ENCODE data around the gene PIGB.
"Not testable (repeated sequence)": the region's sequence is repeated elsewhere in the genome, so short reads cannot be mapped to it uniquely, and the experiment has no call there.

PIGB gene

DNA sequence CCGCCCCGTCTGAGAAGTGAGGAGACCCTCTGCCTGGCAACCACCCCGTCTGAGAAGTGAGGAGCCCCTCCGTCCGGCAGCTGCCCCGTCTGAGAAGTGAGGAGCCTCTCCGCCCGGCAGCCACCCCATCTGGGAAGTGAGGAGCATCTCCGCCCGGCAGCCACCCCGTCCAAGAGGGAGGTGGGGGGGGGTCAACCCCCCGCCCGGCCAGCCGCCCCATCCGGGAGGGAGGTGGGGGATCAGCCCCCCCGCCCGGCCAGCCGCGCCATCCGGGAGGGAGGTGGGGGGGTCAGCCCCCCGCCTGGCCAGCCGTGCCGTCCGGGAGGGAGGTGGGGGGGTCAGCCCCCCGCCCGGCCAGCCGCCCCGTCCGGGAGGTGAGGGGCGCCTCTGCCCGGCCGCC lies 16.2 kb upstream of the PIGB start:
- not testable (repeated sequence) for DNase-seq

DNA sequence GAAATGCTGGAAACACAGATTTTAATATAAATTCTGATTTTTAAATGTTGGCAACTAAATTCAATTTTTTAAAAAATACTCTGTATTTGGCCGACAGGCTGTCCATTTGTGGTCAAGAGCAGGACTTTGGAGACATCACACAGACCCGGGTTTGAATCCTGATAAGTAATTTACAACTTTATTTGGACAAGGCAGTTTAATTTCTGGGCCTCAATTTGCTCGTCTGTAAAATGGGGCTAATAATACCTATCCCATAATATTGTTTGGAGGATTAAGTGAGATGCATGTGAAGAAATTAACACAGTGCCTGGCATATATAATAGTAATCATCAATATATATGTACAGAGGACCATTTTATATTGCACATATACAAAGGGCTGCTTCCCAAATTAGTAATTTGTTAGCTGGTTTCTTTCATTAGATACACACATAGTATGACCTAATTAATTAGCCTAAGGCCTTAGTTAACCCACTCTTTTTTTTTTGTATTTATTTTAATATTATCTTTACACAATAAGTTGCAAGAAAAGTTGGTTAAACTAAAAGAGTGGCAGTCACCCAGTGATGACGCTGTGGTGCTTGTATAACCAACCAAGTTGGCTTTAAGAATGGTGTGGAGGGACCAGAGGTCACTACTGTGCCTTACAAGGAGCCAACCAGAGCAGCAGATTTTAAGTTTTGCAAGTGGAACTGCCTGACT lies 665 bp downstream of the PIGB start:
- no peak for DNase-seq

DNA sequence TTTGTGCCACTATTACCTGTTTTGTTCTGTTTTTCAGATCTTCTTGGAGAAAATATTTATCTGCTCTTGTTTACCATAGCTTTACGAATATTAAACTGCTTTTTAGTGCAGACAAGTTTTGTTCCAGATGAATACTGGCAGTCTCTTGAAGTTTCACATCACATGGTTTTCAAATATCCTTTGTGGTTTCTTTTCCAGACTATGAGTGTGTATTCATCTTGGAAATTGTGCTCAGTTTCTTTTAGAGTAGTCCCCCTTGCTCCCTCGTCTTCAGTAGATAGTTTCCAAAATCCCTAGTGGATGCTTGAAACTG lies 1.2 kb downstream of the PIGB start:
- no peak for DNase-seq

DNA sequence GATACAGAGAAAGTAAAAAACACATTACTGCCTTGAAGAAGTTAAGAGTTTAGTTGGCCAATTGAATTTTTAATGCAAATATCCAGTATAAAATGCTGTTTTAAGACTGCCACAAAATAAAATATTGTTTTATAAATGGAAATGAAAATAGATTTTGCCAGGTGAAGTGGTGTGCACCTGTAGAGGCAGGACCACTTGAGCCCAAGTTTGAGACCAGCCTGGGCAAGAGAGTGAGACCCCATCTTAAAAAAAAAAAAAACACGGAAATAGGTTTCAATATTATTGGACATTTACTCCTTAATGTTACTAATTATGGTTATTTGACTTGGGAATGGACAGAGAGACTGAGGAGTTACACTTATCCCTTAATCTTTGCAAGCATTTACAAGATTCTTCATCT lies 1.9 kb downstream of the PIGB start:
- DNase-seq: no peak

DNA sequence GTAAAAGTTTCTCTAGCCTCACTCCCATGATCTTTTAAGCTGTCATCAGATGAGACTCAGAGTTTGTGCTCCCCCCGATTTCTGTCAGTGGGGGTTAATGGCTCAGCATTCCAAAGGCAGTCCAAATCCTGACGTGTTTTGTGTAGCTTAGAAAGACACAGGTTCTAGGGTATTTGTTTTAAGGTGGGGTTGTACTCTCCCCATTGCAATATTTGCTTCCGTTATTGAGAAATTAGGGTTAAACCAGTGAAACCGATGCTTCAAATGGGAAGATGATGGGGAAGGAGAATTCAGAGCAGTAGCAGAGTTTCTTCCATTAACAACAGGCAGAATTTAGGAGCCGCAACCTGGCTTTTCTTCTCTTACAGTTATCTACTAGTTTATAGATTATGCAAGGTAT lies 3.4 kb downstream of the PIGB start:
- no peak for DNase-seq

DNA sequence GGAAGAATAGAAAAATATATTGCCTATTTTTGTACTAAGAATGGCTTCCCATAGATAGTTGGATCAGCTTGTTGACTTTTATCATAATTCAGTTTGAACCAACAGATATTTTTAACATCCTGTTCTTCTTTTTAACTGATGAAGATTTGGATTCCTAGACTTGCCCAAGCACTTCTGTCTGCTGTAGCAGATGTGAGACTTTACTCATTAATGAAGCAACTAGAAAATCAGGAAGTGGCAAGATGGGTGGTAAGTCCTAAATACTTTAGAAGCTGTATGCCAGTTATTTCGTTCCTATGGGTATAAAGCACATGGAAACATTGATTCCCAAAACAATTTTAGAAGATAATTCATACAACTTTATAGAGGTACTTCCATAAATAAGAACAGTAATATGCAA lies 8.4 kb downstream of the PIGB start:
- no peak for DNase-seq

DNA sequence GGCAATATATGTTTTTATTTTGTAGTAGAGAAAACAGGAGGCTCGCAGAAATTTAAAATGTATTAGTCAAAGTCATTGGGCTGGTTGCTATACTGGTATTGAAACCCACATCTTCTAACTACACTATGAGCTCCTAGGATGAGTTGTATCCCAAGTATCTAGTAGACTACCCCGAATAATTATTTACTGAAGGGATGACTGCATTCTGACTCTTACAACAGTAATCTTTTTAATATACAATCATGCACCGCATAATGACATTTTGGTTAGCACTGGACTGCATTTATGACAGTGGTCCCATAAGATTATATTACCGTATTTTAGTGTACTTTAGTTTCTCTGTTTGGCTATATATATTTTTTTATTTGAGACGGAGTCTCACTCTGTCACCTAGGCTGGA lies 15.3 kb downstream of the PIGB start:
- no peak for DNase-seq

DNA sequence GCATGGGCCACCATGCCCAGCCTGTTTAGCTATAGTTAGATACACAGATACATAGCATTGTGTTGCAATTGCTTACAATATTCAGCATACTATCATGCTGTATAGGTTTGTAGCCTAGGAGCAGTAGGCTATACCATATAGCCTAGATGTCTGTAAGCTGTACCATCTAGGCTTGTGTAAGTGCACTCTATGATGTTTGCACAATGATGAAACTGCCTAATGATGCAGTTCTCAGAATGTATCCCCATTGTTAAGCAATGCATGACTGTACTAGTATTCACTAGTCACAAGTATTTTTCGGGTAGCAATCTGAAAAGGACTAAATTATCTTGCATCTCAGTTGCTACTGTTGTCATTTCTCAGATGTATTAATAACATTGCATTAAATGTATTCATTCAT lies 16.0 kb downstream of the PIGB start:
- no peak for DNase-seq

DNA sequence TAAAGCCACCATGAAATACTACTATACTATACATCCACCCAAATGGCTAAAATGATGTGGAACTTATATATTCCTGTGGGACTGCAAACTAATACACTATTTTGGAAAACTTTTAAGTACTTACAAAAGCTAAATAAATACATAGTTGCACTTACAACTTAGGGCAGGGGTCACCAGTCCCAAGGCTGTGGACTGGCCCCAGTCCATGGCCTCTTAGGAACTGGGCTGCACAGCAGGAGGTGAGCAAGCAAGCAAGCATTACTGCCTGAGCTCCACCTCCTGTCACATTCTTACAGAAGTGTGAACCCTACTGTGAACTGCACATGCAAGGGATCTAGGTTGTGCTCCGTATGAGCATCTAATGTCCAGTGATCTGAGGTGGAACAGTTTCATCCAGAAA lies 18.1 kb downstream of the PIGB start:
- DNase-seq: no peak

DNA sequence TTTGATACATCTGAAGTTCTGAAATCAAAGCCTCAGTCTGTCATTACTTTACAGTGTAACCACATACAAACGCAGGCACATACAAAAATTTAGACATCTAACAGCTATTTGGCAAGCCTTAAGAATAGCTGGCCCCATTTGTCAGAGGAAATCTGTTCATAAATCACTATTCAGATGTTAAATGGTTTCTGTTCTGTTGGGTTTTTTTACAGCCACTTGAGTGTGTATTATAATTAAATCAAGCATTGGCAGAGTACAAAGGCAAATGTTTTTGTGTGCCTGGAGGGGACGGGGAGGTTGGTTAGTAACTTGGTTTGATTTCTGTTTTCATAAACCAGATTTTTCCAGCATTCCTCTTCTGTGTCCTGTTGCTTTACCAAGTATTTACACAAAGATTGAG lies 24.1 kb downstream of the PIGB start:
- no peak for DNase-seq

DNA sequence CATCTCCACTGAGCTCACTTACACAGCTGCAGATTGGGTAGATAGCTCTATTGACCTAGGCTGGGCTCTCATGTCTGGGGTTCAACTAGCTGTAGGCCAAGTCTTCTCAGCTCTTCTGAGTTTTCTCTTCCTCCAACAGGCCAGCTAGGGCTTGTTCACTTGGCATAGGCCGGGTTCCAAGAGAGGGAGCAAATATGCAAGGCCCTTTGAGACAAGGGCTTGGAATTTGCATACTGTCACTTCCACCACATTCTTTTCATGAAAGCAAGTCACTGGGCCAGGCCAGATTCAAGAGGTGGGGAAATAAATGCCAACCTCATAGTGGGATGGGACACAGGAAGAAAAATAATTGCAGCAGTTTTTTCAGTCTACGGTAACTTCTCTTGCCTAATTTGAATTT lies 25.2 kb downstream of the PIGB start:
- no peak for DNase-seq

DNA sequence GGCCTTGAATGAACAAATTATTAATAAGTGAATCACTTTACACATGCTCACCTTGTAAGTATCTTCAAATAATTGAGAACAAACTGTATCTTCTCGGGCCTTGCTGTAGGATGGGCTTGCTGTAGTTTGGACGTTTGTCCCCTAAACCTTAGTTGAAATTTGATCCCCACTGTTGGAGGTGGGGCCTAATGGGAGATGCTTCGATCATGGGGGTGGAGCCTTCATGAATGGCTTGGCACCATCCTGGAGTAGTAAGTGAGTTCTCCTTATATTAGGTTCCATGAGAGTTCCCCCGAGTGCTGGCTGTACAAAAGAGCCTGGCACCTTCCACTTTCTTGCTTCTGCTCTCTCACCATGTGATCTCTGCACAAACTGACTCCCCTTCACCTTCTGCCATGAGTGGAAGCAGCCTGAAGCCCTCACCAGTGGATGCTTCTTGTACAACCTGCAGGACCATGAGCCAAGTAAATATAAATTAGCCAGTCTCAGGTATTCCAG lies 29.3 kb downstream of the PIGB start:
- DNase-seq: no peak

DNA sequence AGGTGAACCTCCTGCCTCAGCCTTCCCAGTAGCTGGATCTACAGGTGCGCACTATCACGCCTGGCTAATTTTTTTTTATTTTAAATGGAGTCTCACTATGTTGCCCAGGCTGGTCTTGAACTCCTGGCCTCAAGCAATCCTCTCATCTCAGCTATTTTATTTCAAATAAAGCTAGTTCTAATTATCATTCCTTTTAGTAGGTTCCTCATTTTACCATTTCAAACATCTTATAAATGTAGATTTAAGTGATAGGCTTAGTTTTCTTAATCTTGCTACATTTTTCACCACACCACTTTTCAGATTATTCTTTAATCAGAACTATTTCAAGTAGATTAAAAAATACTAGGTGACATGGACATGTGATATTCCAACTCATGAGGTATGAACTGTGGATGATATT lies 30.3 kb downstream of the PIGB start:
- DNase-seq: no peak

DNA sequence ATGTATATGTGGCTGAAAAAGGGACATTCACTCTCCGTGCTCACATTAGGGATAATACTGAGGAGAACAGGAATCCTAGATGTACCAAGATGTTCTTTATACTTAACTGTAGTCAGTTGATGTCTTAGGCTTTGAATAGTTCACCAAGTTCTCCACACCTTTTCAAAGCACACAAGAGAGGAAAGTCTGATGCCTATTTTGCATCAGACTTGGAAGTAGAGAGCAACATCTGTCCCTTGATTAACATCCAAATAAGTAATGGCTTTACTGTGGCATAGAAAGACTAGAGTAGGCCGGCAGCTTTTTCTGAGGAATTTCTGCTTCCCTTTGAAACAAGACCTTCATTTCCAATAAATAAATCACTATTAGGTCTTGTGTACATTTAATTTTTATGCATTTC lies 34.0 kb downstream of the PIGB start:
- DNase-seq: no peak

DNA sequence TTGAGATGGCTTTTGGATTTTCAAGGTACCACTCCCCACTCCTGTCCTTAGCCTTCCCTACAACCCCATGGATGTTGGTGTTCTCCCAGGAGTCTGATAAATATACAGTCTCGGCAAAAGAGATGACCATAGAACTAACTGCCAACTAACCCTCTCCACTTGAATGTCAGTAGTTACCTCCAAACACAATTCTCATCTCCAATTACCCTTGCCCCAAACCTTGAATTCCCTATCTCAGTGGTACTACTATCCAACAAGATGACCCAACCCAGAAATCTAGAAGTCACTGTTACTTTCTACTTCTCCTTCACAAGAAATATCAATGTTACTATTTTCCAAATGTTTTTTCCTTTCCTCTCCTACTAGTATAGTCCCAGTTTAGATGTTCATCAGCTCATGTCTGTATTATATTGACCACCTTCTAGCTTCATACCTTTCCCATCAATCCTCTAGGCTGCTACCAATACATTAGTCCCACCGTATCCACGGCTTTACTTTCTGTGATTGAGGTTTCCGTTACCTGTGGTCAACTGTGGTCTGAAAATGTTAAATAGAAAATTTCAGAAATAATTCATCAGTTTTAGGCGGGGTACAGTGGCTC lies 38.1 kb downstream of the PIGB start:
- DNase-seq: no peak

DNA sequence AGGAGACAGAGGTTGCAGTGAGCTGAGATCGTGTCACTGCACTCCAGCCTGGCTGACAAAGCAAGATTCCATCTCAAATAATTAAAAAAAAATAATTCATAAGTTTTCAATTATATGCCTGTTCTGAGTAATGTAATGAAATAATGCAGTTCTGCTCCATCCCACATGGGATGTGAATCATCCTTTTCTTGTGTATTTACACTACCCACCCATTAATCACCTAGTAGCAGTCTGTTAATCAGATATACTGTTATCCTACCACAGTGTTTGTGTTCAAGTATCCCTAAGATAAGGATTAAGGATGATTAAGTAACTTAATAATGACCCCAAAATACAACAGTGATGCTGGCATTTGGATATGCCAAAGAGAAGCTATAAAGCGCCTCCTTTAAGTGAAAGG lies 38.8 kb downstream of the PIGB start:
- no peak for DNase-seq

DNA sequence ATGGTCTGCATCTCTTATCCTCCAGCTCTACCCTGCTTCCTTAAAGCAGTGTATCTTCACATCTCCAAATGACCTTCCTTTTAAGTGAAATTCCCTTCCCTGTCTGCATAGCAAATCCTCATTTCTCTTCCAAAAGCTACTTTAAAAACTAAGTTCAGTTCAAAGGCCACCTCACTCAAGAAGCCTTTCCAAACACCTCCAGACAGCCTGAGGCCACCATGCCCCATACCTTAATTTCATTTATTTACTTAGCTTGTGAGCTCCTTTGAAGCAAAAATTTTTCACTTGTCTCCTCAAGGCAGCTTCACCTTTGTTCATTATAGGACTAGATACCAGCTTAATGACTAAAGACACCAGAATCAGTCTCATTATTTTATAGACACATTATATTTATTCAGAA lies 39.4 kb downstream of the PIGB start:
- no peak for DNase-seq

DNA sequence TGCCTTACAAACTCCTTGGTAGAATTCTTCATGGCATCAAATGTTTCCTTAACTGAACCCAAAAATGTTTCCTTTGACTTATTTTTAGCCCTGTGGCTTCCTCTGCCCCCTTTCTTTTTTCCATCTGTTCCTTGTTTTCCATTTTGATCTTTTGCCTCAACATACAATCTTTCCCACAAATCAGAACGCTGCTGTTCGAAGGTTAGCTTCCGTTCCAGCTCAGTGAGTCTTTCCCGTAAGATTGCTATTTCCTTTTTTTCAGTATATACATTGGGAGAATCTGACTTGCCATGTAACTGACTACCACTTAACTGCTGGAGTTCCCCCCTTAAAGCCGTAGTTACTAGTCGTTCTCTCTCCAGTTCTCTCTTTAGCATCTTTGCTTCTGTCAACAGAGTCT lies 41.2 kb downstream of the PIGB start:
- DNase-seq: no peak

DNA sequence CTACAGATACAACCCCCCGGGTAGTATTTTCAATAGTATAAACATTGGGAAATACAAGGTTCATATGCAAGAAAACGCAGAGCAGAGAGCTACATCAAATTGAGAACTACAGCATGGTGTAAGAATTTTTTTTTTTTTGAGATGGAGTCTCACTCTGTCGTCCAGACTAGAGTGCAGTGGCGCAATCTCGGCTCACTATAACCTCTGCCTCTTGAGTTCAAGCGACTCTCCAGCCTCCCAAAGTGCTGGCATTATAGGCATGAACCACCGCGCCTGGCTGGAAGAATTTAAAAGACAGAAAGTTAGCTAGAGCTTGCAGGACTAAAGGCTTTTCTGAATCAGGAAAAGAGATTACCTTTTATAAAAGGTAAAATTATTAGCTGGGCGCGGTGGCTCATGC lies 42.0 kb downstream of the PIGB start:
- DNase-seq: no peak

DNA sequence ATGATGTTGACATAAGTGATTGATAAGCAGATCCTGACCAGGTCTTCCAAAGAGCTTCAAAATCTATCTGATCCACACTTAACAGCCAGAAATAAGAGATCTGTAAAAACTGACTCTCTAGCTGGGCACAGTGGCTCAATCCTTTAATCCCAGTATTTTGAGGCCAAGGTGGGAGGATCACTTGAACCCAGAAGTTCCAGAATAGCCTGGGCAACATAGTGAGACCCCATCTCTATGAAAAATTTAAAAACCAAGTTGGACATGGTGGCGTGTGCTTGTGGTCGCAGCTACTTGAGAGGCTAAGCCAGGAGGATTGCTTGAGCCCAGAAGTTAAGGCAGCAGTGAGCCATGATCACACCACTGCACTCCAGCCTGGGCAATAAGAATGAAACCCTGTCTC lies 43.6 kb downstream of the PIGB start:
- no peak for DNase-seq

DNA sequence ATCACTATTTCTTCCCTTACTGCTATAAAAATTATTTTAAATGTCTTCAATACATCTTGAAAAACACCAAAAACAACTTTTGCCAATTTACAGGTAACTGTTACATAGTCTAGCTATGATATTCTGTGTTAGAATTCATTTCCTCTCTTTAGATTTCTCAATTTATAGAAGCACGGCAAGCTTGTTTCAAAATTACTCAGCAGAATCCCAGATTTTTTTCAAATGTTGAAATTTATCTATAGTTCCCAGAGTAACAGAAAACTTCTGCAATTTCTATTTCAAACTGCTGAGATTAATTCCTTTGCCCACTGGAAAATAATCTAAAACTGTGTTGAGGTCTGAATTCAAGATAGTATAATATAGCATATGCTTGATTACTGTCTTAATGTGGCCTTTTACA lies 48.0 kb downstream of the PIGB start:
- DNase-seq: no peak

DNA sequence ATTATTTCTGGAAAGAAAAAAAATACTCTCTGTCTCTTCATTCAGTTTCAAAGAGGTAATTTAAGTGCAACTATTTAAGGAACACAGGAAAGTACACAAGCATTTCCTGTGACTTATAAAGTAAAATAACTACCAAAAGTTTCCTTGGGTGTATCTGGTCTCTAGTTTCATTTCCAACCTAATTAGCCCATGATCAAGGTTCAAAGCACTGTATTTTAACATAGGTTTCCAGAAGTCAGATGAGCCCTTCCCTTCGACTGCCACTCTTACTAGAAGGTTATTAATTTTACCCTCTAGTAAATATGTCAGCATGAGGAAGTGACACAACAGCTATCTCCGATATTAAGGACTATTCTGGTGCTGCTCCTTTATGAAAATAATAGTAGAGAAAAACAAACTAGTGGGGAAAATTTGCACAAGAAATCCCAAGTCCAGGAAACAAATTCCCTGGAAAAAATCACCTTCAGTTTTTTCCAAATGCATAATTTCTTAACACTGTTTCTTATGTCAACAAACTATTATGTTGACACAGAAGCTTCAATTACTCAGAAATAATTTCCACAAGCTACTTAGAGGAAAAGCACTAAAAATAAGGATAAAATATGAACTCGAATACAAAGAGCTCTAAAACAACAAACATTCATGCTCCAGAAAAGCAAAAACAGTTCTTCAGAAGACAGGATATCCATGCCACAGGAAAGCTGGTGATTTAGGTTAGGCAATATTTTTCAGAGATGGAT lies 53.8 kb downstream of the PIGB start:
- no peak for DNase-seq

DNA sequence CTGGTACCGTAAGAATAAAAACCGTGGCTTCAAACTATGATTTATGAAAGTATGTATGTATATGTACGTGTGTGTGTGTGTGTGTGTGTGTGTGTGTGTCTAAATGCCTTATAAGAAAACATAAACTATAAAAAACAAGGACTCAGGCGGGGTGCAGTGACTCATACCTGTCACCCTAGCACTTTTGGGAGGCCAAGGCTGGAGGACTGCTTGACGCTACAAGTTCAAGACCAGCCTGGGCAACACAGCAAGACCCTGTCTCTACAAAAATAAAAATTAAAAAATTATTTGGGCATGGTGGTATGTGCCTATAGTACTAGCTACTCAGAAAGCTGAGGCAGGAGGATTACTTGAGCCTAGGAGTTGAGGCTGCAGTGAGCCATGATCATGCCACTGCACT lies 60.1 kb downstream of the PIGB start:
- no peak for DNase-seq

DNA sequence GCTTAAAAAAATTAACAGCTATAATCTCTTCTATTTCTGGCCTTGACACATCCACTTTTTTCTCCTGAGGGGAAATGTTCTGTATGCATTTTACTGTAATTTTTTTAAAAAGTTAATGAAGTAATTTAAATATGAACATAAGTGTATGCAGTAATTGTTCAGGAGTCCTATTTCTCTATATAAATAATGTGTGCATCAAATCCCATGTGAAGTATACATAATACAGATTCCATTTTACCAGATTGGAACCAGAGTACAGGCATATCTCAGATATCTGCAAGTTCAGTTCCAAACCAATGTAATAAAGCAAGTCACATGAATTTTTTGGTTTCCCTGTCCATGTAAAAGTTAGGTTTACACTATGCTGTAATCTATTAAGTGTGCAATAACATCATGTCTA lies 62.6 kb downstream of the PIGB start:
- DNase-seq: no peak

DNA sequence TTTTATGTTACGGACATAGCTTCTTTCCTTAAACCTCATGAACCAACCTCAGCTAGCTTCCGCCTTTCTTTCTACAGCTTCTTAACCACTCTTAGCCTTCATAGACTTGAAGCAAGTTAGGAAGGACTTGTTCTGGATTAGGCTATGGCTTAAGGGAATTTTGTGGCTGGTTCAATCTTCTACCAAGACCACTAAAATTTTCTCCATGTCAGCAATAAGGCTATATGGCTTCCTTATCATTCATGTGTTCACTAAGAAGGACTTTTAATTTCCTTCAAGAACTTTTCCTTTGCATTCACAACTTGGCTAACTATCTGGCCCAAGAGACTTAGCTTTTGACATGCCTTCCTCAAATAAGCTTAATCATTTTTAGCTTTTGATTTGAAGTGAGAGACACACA lies 64.7 kb downstream of the PIGB start:
- DNase-seq: no peak

Data from T-helper 9 cell (primary cell).